GDM1 (cell line): ENCODE measurements around the gene ASPN.

Source experiments
- DNase-seq: peaks from one replicate; lab custom pipeline; 2025; lab: John Stamatoyannopoulos, UW

ASPN gene

DNA sequence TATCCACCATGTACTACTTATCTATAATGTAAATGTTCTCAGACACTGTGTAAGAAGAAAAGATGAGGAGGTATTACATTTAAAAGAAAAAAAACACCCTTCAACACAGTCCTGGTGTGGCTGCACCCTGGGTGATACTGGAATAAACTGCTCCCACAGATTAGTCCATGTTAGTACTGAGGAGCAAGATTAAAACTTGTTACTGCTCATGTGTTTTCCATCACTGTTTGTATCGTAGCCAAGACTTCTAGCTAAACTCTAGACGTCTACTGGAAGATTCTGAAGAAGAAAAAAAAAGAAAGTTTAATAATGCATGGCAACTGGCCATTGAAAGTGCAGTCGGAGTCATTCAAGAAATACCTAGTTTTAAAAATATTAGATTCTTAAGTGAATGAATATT, at the start of gene ASPN:
TSS of gene ASPN (minus strand) at position 178 of the 400 bp plus-strand sequence.
- no peak for DNase-seq

DNA sequence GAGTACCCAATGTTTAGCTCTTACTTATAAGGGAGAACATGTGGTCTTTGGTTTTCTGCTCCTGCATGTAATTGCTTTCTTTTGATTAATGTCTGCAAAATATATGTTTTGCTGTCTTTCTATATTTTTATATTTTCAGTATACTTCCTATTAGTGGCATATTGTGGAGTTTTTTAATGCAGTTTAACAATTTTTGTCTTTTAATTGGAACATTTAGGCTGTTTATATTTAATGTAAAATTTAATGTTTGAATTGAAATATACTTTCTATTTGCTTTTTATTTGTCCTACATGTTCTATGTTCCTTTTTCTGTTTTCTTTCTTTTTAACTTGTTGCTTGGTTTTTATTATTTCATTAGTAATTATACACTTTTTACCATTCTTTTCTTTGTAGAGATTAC, 48.6 kb upstream of the ASPN start:
- DNase-seq: no peak

DNA sequence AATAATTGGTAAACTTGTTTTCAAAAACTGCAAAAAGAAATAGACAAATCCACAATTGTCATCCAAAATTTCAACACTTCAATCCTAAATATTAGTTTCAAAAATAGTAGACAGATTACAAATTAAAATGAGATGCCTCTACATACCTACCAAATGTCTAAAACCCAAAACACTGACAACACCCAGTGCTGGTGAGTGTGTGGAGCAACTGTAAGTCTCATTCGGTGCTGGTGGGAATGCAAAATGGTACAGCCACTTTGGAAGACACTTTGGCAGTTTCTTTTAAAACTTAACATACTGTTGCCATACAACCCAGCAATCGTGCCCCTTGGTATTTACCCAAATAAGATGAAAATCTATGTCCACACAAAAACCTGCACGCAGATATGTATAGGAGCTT, 46.8 kb upstream of the ASPN start:
- DNase-seq: no peak

DNA sequence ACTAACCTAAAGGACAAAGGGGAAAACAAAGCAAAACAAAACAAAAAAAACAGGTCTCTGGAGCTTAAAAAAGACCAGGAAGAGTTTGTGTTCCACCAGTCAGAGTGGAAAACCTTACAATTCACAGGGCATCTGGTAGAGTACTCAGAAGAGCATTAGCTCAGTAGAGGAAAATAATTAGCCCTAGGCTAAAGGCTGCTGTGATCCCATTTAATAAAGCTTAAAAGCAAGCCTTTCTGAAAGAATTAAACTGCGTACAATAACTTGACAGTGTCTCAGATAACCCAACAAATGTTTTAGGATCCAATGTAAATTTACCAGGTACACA, 46.2 kb upstream of the ASPN start:
- no peak for DNase-seq

DNA sequence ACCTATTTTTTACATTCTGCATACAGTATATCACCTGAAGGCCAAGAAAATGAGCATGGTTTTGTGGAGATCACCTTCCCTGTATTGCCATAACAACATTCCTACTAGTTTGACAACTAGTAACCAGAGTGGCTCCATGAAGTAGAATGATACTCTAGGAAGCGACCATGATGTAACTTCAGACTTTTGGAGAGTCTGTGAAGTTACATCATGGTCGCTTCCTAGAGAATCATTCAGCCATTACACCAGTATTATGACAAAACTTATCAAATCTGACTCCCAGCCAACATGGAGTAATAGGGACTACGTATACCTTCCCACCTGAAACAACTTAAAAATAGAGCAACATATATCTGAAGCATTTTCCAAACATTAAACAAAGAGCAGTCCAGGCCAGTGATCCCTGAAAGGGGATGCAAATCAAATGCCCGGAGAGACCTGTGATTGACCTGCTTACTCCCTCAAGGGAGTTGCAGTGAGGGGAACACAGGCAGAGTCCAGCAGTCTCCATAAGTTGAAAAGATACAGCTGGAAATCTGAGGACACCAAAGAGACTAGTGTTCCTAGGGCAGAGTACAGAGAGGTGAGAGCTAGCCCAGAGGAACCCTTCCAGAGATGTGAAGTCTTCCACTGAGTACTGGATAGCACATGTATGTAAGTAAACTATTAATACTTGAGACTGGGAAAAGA, 45.7 kb upstream of the ASPN start:
- no peak for DNase-seq

DNA sequence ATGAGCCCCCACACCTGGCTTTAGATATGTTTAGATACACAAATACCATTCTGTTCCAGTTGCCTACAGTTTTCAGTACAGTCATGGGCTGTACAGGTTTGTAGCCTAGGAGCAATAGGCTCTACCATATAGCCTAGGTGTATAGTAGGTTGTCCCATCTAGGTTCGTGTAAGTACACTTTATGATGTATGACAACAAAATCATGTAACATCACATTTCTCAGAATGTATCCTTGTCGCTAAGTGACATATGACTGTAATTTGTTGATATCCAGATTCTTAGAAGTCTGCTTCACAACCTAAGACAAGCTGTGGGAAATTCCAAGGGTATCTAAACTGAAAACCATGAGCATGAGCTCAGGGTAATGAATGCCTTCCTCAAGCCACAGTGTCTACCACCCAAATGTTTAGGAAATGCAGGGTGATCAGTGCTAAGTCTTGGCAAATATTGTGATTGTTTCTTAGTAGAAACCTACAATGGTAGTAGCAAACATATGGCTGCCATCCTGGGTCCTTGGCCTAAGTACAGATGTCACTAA, 45.1 kb upstream of the ASPN start:
- no peak for DNase-seq

DNA sequence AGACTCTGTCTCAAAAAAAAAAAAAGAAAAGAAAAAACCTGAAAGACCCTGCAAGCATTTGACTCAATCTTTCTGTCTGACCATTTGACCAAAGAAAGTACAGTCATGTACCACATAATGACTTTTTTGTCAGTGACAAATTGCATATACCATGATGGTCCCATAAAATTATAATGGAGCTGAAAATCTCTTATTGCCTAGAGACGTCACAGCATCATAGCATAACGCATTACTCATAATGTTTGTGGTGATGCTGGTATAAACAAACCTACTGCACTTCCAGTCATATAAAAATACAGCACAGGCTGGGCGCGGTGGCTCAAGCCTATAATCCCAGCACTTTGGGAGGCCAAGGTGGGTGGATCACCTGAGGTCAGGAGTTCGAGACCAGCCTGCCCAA, 43.0 kb upstream of the ASPN start:
- no peak for DNase-seq

DNA sequence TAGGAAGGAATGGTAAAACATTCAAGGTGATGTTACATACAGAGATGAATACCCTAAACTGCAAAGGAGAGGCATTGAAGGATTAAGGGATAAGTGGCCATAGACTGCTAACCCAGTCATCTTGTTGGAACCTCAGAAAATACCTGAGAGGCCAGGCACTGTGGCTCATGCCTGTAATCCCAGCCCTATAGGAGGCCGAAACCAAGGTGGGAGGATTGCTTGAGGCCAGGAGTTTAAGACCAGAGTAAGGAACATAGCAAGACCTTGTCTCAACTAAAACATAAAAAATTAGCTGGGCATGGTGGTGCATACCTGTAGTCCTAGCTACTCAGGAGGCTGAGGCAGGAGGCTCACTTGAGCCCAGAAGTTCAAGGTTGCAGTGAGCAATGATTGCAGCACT, 42.6 kb upstream of the ASPN start:
- no peak for DNase-seq

DNA sequence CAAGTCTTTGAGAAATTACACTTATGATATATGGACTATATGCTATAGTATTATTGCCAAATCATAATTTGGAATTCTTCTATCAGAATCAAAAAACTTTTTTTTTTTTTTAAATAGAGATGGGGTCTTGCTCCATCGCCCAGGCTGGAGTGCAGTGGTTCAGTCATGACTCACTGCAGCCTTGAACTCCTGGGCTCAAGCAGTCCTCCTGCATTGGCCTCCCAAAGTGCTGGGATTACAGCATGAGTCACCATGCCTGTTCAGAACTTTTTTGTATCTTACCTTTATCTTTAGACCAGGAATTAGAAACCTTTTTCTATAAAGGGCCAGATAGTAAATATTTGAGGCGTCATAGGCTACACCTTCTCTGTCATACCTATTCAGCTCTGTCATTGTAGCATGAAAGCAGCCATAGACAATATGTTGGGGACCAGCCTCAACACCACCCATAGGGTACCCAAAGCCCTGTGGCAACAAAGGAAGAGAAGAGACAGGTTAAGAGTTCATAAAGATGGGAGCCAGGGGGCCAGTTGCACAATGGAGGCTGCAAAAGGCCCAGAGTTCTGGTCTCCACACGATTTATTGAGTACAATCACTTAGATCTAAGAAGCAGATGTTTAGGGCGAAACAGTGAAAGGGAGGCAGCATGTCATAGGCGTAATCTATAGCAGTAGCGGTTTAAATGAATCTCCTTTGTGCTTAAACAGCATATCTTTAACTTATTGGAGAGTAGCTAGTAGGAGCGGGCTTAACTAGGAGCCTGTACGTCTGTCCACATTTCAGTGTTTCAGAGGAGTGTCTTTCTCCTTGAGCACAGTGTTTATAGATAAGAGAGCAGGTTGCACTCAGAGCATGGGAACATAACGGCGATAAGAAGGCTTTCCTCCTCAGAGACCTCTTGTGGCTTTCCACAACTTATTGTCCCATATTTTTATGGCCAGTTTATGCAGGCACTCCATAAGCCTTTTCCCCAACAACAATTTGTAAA, 41.0 kb upstream of the ASPN start:
- DNase-seq: no peak

DNA sequence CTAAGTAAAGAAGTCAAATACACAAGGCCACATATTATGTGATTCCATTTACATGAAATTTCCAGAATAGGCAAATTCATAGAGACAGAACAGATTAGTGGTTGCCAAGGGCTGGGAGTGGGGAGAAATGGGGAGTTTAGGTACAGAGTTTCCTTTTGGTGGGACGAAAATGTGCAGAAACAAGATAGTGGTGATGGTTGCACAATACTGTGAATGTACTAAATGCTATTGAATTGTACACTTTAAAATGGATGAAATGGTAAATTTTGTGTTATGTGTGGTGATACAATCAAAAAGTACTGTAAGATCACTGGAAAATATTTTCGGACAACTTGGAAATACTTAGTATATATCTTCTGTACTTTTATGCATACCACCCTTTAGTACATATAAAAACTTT, 38.5 kb upstream of the ASPN start:
- DNase-seq: no peak

DNA sequence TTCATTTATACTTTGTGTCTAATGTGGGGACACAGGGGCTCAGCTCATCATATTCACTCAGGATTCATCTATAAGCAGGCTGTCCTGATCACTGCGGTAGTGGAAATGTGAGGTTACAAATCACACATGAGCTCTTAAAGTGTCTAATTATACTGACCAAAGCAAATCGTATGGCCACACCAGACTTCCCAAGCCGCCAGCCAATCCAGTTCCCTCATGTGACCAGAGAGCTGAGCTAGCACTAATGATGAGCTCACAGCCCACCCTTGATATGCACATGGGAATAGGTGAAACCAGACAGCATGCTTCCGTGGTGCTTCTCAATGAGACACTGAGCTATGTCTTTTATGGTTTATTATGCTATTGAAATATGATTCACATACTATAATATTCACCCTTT, 35.9 kb upstream of the ASPN start:
- no peak for DNase-seq

DNA sequence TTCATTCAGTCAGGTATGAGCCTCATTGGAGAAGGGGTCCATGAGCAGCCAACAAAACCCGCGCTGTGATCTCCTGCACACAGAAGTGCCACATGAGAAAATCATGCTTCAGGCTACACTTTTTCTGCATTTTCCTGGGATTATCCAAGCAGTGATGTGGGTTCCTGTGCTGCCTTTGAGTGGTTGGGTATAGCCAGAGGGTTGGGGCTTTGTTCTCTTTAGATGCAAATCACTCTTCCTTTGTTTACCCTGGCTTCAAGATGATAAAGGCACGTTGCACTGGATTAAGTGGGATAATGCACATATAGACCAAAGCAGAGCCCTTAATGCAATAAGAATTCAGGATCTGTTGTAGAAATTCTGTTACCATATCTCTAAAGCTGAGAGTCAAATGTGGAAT, 34.7 kb upstream of the ASPN start:
- DNase-seq: no peak

DNA sequence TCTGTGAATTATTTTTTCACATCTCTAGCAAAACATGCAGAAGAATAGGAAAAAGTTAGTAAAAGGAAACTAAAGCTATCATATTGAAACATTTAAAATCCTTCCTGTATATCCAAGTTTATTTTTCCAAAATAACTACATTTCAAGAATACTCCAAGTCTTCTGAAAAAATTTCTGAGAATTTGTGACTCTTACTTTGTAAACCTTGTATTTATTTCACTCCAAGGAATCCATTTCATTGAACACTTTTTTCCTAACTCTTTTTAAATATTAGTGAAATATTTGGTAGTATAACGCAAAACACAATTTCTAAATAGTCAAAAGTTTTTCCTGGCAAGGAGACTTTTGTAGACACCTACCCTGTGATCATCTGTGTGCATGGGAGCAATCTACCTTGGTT, 34.2 kb upstream of the ASPN start:
- no peak for DNase-seq

DNA sequence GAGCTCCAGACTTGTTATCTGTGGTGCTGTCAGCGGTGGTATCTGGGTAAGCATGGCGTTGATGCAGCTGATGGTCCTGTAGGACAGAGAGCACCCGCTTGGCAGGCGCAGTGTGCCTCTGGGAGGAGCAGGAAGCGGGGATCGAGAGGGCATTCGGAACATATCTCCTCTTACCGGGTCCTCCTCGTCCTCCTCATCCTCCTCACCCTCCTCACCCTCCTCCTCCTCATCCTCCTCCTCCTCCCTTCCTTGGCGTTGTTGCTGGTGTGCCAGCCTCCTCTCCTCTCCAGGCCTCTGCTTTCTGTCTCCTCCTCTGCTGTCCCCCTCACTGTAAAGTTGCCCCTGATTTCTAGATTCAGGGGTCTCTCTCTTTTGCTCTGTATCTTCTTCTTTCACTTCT, 32.3 kb upstream of the ASPN start:
- no peak for DNase-seq

DNA sequence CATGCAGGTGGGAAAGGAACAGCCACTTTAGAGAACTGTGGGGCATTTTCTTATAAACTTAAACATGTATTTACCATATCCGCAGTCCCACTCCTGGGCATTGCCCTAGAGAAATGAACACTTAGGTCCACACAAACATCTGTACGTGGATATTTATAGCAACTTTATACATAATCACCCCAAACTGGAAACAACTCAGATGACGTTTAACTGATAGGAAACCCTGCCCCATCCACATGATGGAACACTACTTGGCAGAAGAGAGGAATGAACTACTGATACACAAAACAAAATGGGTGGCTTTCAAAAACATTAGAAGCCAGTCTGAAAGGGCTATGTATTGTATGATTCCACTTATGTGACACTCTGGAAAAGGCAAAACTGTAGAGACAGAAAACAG, 31.0 kb upstream of the ASPN start:
- no peak for DNase-seq

DNA sequence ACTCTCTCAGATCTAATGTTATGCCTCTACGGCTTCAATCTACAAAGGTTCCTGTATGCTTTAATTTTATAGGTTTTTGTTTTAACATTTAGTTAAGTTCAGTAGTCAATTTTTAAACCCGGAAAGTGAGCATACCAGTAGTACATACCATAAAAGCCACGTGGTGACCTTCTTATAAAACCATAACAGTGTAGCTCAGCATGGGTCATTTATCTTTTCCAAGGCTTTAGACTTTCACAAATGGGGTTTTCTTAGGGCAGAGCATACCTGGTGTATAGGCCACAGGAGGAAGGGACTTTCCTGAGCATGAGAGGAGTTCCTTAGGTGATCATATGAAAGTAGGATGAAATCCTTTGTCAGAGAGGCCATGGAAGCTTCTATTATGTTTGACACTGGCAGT, 30.3 kb upstream of the ASPN start:
- no peak for DNase-seq

DNA sequence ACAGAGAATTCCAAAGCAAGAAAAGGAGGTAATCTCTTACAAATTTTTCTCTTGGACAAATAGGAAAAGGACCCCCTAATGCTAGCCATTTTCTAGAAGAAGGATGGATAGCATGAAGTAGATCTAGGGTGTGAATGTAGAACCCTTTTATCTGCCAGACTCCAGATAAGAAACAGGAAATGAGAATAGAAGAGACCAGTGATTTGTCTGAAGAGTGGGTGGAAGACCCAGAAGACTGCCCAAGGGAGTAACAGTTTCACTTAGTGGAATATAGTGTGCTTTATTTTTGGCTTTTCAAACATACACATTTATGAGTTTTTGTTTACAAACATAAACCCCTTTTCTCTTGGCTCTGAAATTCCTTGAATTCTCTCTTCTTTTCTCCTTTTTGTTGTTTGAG, 28.4 kb upstream of the ASPN start:
- DNase-seq: no peak

DNA sequence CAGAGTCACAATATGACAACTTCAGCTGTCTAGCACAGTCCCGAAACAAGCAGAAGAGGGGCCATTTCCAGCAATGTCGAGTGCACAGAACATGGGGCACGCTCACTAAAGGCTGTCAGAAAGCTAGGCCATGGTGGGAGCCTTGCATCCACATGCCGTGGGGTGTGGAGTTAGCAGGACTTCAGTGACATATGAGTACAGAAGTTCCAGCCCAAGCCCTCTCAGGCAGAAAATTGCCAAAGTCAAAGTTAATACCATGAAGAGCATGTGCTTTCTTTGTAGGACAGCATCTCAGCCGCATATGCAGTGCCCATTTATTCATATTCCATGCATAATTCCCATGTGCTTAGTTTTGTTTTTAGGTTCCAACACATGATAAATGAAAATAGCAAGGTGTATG, 26.7 kb upstream of the ASPN start:
- no peak for DNase-seq

DNA sequence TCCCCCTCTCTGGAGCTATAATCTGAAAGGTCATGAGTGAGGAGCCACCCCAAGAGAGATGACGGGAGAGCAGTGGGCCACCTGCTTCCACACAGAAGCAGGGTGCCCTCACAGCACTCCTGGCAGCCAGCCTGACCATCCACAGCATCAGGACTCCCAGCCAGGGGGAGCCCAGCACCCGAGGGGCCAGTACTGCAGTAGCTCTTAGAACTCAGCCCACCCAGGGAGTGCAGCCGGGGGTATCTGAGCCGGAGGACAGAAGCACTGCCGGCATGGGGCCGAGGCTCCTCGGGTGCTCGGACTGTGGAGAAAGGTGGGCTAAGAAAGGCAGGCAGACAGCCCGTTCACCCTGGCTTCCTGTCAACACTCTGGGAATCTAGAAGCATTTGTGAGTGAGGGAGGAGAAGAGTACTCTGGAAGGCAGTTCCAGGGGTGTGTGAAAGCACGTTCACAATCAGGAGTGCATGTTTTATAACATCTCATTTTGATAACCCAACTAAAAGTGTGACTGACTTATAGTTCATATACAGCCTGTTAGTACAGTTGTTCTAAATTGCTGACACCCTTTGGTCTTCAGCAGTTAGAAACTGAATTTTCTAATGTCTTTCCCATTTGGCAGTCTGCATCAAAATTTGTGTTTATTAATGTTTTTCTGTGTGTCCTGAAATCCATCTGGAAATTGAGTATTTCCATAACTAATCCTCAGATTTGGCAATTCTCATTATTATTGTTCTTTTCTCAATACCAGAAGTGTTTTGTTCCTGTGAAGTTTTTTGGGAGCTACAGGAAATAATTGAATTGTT, 25.9 kb upstream of the ASPN start:
- DNase-seq: no peak

DNA sequence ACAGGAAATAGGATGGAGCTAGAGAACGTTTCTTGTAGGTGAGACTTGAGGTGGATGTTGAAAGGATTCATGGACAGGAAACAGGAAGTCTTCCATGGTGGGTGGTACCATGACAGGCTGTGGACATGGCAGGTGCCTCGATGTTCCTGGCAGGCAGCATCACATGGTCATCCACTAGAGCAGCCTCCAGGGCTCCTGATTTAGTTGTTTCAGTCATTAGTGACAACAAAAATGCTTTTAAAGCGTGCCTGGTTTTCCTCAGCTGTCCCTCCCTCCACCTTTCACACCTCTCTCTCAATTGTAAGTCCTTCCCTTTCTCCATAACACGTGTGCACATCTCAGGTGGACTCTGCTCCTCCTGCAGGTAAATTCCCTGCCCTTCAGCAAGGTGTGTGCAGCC, 25.2 kb upstream of the ASPN start:
- no peak for DNase-seq

DNA sequence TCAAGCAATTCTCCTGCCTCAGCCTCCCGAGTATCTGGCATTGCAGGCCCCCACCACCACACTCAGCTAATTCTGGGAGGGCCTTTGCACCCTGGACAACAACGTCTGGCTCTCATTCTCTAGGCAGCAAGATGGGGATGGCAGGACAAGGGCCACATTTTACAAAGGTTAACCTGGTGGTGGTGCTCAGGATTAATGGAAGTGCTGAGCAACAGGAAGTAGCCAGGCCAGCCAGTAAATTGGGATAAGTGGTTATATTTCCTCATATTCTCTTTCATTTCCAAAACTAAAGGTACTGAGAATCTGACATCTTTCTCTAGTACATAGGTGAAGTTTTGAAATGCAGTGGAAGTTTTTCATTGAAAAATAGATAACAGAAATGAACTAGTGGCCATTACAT, 24.7 kb upstream of the ASPN start:
- DNase-seq: no peak

DNA sequence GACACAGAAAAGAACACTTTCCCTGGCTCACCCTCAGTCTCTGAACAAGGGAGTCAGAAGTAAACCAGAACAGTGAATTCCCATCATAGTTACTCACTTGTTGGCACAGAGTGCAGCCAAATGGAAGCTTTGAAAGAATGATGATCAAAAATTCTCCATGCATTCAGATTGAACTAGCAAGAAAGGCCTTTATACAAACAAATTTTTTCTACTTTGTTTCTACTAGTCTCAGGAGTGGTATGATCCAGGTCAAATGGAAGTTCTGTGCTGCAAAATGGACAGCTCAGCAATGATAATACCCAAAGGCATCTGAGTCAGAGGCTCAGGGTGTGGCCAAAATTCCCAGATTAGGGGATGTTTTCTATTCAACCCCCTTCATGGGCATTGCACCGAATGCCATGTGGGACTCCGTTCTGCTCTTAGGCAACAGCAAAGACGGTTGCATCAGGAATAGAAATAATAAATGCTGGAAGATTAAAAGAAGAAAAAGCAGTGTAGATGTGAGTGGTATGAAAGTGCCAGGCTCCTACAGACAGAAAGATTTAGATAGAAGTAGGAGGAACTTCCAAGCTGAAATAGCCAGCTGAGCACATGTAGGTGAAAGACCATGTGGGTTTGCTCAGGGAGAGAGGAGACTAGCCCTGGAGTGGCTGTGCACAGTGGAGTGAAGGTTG, 24.0 kb upstream of the ASPN start:
- DNase-seq: no peak
